T-helper 2 cell treated with Interferon-gamma antibody and Interleukin-4, amounts not matched to agents 5 μg/mL and 100 μg/mL, for 36 hours (primary cell): Measurements from ENCODE around the gene IL25.

Experiments used
- DNase-seq: peaks from one replicate; pipeline ENCODE4 v3.0.0; 2021; ENCODE audit warnings: low spot score
- H3K27ac Mint-ChIP-seq: one replicate; pipeline ENCODE4 v1.8.0; 2021; ENCODE audit warnings: mild to moderate bottlenecking, mixed read lengths
- H3K27me3 Mint-ChIP-seq: one replicate; pipeline ENCODE4 v1.8.0; 2021; ENCODE audit warnings: low read depth, mixed read lengths
- H3K36me3 Mint-ChIP-seq: one replicate; pipeline ENCODE4 v1.8.0; 2021; ENCODE audit warnings: low read depth, mixed read lengths
- H3K4me1 Mint-ChIP-seq: one replicate; pipeline ENCODE4 v1.8.0; 2021; ENCODE audit warnings: low read depth, mixed read lengths
- H3K4me3 Mint-ChIP-seq: one replicate; pipeline ENCODE4 v1.8.0; 2022; ENCODE audit warnings: mild to moderate bottlenecking, moderate library complexity, mixed read lengths
- H3K9me3 Mint-ChIP-seq: one replicate; pipeline ENCODE4 v1.8.0; 2021; ENCODE audit warnings: mixed read lengths

IL25 gene

GRCh38 chr14:23347406-23348296 is 25.0 kb upstream of the IL25 start:
- H3K4me3 Mint-ChIP-seq, result no peak overlapping the region

GRCh38 chr14:23348297-23348655 is 24.3 kb upstream of the IL25 start:
- Mint-ChIP-seq H3K27me3 (peaks cover 20% of the 10 kb centered on the region), H3K27ac (no peak overlapping the region)

More at GRCh38 chr14:23347406-23348296, 25.0 kb upstream of the IL25 start:
- Mint-ChIP-seq H3K9me3 (no peaks in the 10 kb centered on the region), H3K27ac (no peak overlapping the region), H3K27me3 (peaks cover 20% of the 10 kb centered on the region), H3K4me1 (no peaks in the 10 kb centered on the region), H3K36me3 (no peaks in the 10 kb centered on the region)
- DNase-seq, result no peak

GRCh38 chr14:23349156-23349845 is 23.3 kb upstream of the IL25 start:
- DNase-seq, result no peak
- Mint-ChIP-seq H3K36me3 (no peaks in the 10 kb centered on the region), H3K9me3 (no peaks in the 10 kb centered on the region), H3K4me3 (no peak overlapping the region), H3K27ac (no peak overlapping the region), H3K4me1 (peaks cover 8% of the 10 kb centered on the region), H3K27me3 (peaks cover 30% of the 10 kb centered on the region)

More at GRCh38 chr14:23348297-23348655, 24.3 kb upstream of the IL25 start:
- Mint-ChIP-seq H3K4me3 (no peak overlapping the region), H3K36me3 (no peaks in the 10 kb centered on the region), H3K9me3 (no peaks in the 10 kb centered on the region), H3K4me1 (peaks cover 6% of the 10 kb centered on the region)
- no peak for DNase-seq

DNA sequence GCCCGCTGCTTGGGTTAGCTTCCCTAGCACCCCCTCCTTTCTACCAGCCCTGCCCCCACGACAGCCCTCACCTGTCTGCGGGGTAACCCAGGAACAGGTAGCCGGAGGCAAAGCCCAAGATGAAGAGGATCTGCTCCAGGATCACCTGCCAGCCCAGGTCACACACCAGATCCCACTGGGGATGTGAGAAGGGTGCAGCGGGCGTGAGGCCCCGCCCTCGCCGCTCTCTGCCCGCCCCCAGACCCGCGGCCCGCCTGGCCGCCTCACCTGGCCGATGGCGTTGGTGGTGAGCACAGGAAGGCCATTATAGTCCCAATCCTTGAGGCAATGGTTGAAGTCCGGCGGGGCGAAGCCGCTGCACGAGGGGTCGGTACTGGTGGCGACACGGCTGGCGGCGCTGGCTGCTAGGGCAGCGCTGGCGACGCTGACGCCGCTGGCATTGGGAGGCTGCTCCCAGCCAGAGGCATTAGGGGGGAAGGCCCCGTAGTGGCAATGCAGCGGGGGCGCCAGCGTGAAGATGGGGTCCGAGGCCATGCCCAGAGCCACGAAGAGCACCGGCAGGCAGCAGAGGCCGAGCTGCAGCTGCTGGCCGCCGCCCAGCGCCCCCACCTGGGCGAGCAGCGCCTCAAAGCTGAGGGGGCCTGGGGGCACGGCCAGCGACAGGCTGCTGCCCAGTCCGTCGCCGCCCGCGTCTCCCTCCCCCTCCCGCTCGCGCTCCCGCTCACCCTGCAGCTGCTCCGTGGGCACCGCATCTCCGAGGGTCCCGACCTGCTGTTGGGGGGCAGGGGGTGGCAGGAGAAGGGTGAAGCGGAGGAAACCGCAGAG is 20.7 kb upstream of the IL25 start:
- no peaks in the 10 kb centered on the region for H3K9me3 Mint-ChIP-seq
- no peak for DNase-seq
- H3K27me3 Mint-ChIP-seq, result peaks cover 41% of the 10 kb centered on the region
- peaks cover 8% of the 10 kb centered on the region for H3K4me1 Mint-ChIP-seq
- H3K27ac Mint-ChIP-seq, result no peak overlapping the region
- H3K4me3 Mint-ChIP-seq, result peak overlapping the region; percentile 47
- no peaks in the 10 kb centered on the region for H3K36me3 Mint-ChIP-seq

- no peak within 1 kb of the TSS for H3K27ac Mint-ChIP-seq
- peak within 1 kb of the TSS; percentile 79 for H3K4me3 Mint-ChIP-seq
- peaks cover 8% of the 10 kb centered on the region for H3K4me1 Mint-ChIP-seq
- H3K36me3 Mint-ChIP-seq, result no peaks in the 10 kb centered on the region
- peaks cover 41% of the 10 kb centered on the region for H3K27me3 Mint-ChIP-seq
- no peaks in the 10 kb centered on the region for H3K9me3 Mint-ChIP-seq
- DNase-seq, result peak; percentile 35
These were observed 19.8 kb upstream of the IL25 start, which contains the start of gene SLC22A17 for GRCh38 chr14:23352506-23353432. SLC22A17 (minus strand) TSS chr14:23352887.

DNA sequence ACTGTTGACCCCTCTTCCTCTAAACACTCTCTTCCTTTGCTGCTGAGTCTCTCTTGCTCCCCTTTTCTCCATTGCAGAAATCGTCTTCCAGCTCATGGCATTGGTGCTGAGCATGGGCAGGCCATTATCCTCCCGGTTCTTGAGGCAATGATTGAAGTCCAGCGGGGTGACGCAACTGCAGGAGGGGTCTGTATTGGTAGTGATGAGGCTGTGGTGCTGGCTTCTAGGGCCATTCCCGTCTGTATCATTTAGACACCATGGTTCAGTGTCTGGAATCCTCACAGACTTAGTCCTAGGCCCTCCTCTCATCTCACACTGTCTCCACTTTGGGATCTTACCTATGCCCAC is 19.2 kb upstream of the IL25 start:
- H3K9me3 Mint-ChIP-seq, result no peaks in the 10 kb centered on the region
- no peak overlapping the region for H3K27ac Mint-ChIP-seq
- DNase-seq, result no peak
- H3K27me3 Mint-ChIP-seq, result peaks cover 41% of the 10 kb centered on the region
- peak overlapping the region; percentile 79 for H3K4me3 Mint-ChIP-seq
- peaks cover 8% of the 10 kb centered on the region for H3K4me1 Mint-ChIP-seq
- no peaks in the 10 kb centered on the region for H3K36me3 Mint-ChIP-seq

DNA sequence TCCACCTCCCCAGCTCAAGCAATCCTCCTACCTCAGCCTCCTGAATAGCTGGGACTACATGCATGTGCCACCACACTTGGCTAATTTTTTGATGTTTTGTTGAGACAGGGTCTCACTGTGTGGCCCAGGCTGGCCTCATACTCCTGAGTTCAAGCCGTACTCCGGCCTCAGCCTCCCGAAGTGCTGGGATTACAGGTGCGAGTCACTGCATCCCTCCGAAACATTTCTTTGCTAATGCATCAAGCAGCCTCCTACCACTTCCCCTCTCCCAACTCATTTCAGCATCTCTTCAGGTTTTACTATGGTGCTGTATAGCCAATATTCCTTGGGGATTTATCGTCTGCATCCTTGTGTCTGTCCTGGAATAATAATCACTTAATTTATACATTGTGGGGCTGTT is 17.6 kb upstream of the IL25 start:
- Mint-ChIP-seq H3K27ac (no peak overlapping the region), H3K4me3 (no peak overlapping the region), H3K36me3 (no peaks in the 10 kb centered on the region), H3K4me1 (peaks cover 8% of the 10 kb centered on the region), H3K27me3 (peaks cover 41% of the 10 kb centered on the region), H3K9me3 (no peaks in the 10 kb centered on the region)
- no peak for DNase-seq

DNA sequence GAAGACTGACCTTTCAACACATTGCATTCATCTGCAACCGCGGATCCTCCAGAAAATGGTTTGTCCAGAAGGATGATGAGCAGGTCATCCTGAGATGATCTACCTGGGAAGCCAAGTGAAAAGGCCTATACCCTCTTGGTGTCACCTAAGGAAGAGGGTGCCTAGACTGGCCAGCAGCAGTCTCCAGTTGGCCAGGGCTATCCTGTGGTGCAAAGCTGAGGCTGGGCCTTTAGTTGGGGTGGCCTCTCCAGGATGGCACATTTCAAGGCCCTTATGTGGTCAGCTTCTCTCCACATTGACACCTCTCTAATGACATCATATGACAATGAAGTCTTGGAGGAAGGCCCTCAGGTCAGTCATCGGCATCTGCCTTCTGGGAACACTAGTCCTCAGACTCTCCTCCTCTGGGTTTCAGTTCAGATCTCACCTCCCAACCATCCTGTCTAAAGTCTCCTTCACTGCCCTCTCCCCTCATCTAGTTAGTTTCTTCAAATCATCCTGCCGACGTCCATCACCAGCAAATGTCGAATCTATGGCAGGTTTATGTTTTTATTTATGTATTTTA is 16.7 kb upstream of the IL25 start:
- no peak overlapping the region for H3K4me3 Mint-ChIP-seq
- peaks cover 8% of the 10 kb centered on the region for H3K4me1 Mint-ChIP-seq
- H3K36me3 Mint-ChIP-seq, result no peaks in the 10 kb centered on the region
- H3K9me3 Mint-ChIP-seq, result no peaks in the 10 kb centered on the region
- DNase-seq, result no peak
- H3K27me3 Mint-ChIP-seq, result peaks cover 31% of the 10 kb centered on the region
- H3K27ac Mint-ChIP-seq, result no peak overlapping the region

GRCh38 chr14:23356662-23357061 is 15.9 kb upstream of the IL25 start:
- H3K4me1 Mint-ChIP-seq, result peaks cover 8% of the 10 kb centered on the region
- H3K27me3 Mint-ChIP-seq, result peaks cover 26% of the 10 kb centered on the region
- no peak for DNase-seq
- H3K36me3 Mint-ChIP-seq, result no peaks in the 10 kb centered on the region
- no peak overlapping the region for H3K4me3 Mint-ChIP-seq
- H3K27ac Mint-ChIP-seq, result no peak overlapping the region
- H3K9me3 Mint-ChIP-seq, result no peaks in the 10 kb centered on the region

- Mint-ChIP-seq H3K27me3 (peaks cover 29% of the 10 kb centered on the region), H3K4me3 (no peak overlapping the region), H3K9me3 (no peaks in the 10 kb centered on the region), H3K27ac (no peak overlapping the region), H3K4me1 (peaks cover 8% of the 10 kb centered on the region), H3K36me3 (no peaks in the 10 kb centered on the region)
- DNase-seq, result no peak
These were observed 15.3 kb upstream of the IL25 start for GRCh38 chr14:23357261-23357660.

GRCh38 chr14:23358042-23358441 is 14.6 kb upstream of the IL25 start:
- peaks cover 4% of the 10 kb centered on the region for H3K4me1 Mint-ChIP-seq
- peaks cover 29% of the 10 kb centered on the region for H3K27me3 Mint-ChIP-seq
- H3K36me3 Mint-ChIP-seq, result no peaks in the 10 kb centered on the region
- no peak for DNase-seq
- H3K4me3 Mint-ChIP-seq, result no peak overlapping the region
- H3K27ac Mint-ChIP-seq, result no peak overlapping the region
- no peaks in the 10 kb centered on the region for H3K9me3 Mint-ChIP-seq

GRCh38 chr14:23358553-23359166 is 13.9 kb upstream of the IL25 start:
- H3K27me3 Mint-ChIP-seq, result peaks cover 27% of the 10 kb centered on the region

More at GRCh38 chr14:23358553-23359166, 13.9 kb upstream of the IL25 start:
- Mint-ChIP-seq H3K4me1 (no peaks in the 10 kb centered on the region), H3K4me3 (no peak overlapping the region), H3K36me3 (no peaks in the 10 kb centered on the region), H3K9me3 (no peaks in the 10 kb centered on the region), H3K27ac (no peak overlapping the region)
- no peak for DNase-seq
